Liver (tissue), 9 donors: ENCODE results near the gene ZNF778. TPM values are rescaled to one million over a fixed set of nuclear protein-coding genes. Genes with fewer than 3 reads are reported as not detected.
A peak's percentile ranks its signal among the peaks of the same experiment; 100 is the strongest.

ENCODE experiments used
- DNase-seq: peaks from one replicate; pipeline ENCODE4 v3.0.0-alpha.2; 2017; ENCODE audit warnings: low spot score
- H3K27ac ChIP-seq, 2 donors: one replicate each; pipeline ENCODE4 v1.7.0; 2013; ENCODE audit warnings: inconsistent platforms in 2 of 2, low read length in 2 of 2, control low read depth in 1 of 2, low read depth in 1 of 2, mild to moderate bottlenecking in 1 of 2
- H3K27me3 ChIP-seq, 4 donors: one replicate each; pipeline versions ENCODE4 v1.6.1 to v1.7.0; 2013; ENCODE audit warnings: low read length in 3 of 4, inconsistent platforms in 1 of 4, mild to moderate bottlenecking in 1 of 4, moderate library complexity in 1 of 4; ENCODE audit not compliant: control insufficient read depth in 4 of 4, insufficient read depth in 4 of 4
- H3K36me3 ChIP-seq, 4 donors: one replicate each; pipeline versions ENCODE4 v1.6.1 to v1.7.0; 2013; ENCODE audit warnings: low read length in 3 of 4, mild to moderate bottlenecking in 3 of 4, low read depth in 1 of 4, moderate library complexity in 1 of 4; ENCODE audit not compliant: control insufficient read depth in 4 of 4, insufficient read depth in 3 of 4
- H3K4me1 ChIP-seq, 4 donors: one replicate each; pipeline versions ENCODE4 v1.6.1 to v1.7.0; 2013; ENCODE audit warnings: low read length in 3 of 4, mild to moderate bottlenecking in 3 of 4, moderate library complexity in 1 of 4; ENCODE audit not compliant: control insufficient read depth in 4 of 4, insufficient read depth in 4 of 4
- H3K4me3 ChIP-seq, 3 donors: one replicate each; pipeline versions ENCODE4 v1.6.1 to v1.7.0; 2013; ENCODE audit warnings: low read length in 3 of 3, control low read depth in 1 of 3, low read depth in 1 of 3, mild to moderate bottlenecking in 1 of 3
- H3K9ac ChIP-seq, 2 donors: one replicate each; pipeline ENCODE4 v1.7.0; 2013; ENCODE audit warnings: low read length in 2 of 2, mild to moderate bottlenecking in 2 of 2, moderate library complexity in 2 of 2, control low read depth in 1 of 2, low read depth in 1 of 2
- H3K9me3 ChIP-seq, 4 donors: one replicate each; pipeline versions ENCODE4 v1.6.1 to v1.7.0; 2013; ENCODE audit warnings: low read length in 3 of 4; ENCODE audit not compliant: control insufficient read depth in 4 of 4
- CTCF ChIP-seq: fragments of 150-350 bp; IDR thresholded peaks from 2 replicates; pipeline ENCODE4 v1.5.1; 2017; ENCODE audit warnings: improper control_type of control experiment, low read depth, low read length; ENCODE audit not compliant: missing input control
- EGR1 ChIP-seq, 2 donors: IDR thresholded peaks; 2 replicates each; pipeline ENCODE4 v1.6.1; 2016 to 2018; ENCODE audit warnings: antibody characterized with exemption in 2 of 2, low read depth in 2 of 2
- FOXA1 ChIP-seq: IDR thresholded peaks from 2 replicates; pipeline ENCODE4 v1.6.1; 2016; ENCODE audit warnings: antibody characterized with exemption
- FOXA2 ChIP-seq: IDR thresholded peaks from 2 replicates; pipeline ENCODE4 v1.6.1; 2016; ENCODE audit warnings: antibody characterized with exemption
- HNF4A ChIP-seq, 2 donors: conservative IDR thresholded peaks; 2 replicates each; pipeline ENCODE4 v1.6.1; 2016; ENCODE audit warnings: antibody characterized with exemption in 2 of 2, mild to moderate bottlenecking in 2 of 2
- HNF4G ChIP-seq: IDR thresholded peaks from 2 replicates; pipeline ENCODE4 v1.6.1; 2016; ENCODE audit warnings: antibody characterized with exemption
- JUND ChIP-seq, 2 donors: IDR thresholded peaks; 2 replicates each; pipeline ENCODE4 v1.6.1; 2016; ENCODE audit warnings: antibody characterized with exemption in 2 of 2
- MAX ChIP-seq: IDR thresholded peaks from 2 replicates; pipeline ENCODE4 v1.6.1; 2016; ENCODE audit warnings: antibody characterized with exemption
- NR2F2 ChIP-seq: IDR thresholded peaks from 2 replicates; pipeline ENCODE4 v1.6.1; 2016; ENCODE audit warnings: antibody characterized with exemption
- RAD21 ChIP-seq, 2 donors: IDR thresholded peaks; 2 replicates each; pipeline ENCODE4 v1.6.1; 2016; ENCODE audit warnings: antibody characterized with exemption in 2 of 2, mild to moderate bottlenecking in 2 of 2
- RXRA ChIP-seq, 2 donors: IDR thresholded peaks; 2 replicates each; pipeline ENCODE4 v1.6.1; 2017 to 2018; ENCODE audit warnings: antibody characterized with exemption in 2 of 2, mild to moderate bottlenecking in 1 of 2
- TAF1 ChIP-seq: conservative IDR thresholded peaks from 2 replicates; pipeline ENCODE4 v1.6.1; 2016; ENCODE audit warnings: antibody characterized with exemption, mild to moderate bottlenecking
- YY1 ChIP-seq: IDR thresholded peaks from 2 replicates; pipeline ENCODE4 v1.6.1; 2016; ENCODE audit warnings: antibody characterized with exemption, mild to moderate bottlenecking
- WGBS: extraction: QIAGEN DNeasy Blood & Tissue Kit; methylation state at CpG from one replicate; pipeline ENCODE4 v1.1.7; 2013; 5-methylcytosine and 5-hydroxymethylcytosine counted together
- polyA plus RNA-seq, 2 donors: library from polyadenylated mRNA; stranded (reverse) in 1 of 2; unstranded in 1 of 2; fragments of 200-250 nt in 1 of 2; fragments of >200 nt in 1 of 2; fragmentation: Nextera tagmentation in 1 of 2; extraction: Ambion mirVana in 1 of 2; gene quantifications; one replicate each; pipeline versions ENCODE4 v1.2.1 to v1.2.3, GENCODE V29; 2013 to 2015
- total RNA-seq, 2 donors: library from RNA; depleted of rRNA; stranded (reverse); fragments of >200 nt; gene quantifications; one replicate each; pipeline ENCODE4 v1.2.3, GENCODE V29; 2014
- TF ChIP-seq, protein P1 (sequence below): IDR thresholded peaks from 2 replicates; pipeline ENCODE4 v1.6.1; 2016; ENCODE audit warnings: antibody characterized with exemption, mild to moderate bottlenecking
- TF ChIP-seq, protein P2 (sequence below): IDR thresholded peaks from 2 replicates; pipeline ENCODE4 v1.6.1; 2016; ENCODE audit warnings: antibody characterized with exemption
- TF ChIP-seq, protein P3 (sequence below): IDR thresholded peaks from 2 replicates; pipeline ENCODE4 v1.6.1; 2016; ENCODE audit warnings: antibody characterized with exemption
- donor health status: healthy.
- donor health status: healthy.
- donor health status: healthy.
- donor health status: healthy.
- donor health status: healthy.

The ZNF778 gene
- total and polyA plus RNA-seq, 4 donors: 0.75 to 9.2 (median 4.2) TPM

GRCh38 chr16:89191033-89191900 lies 26.2 kb upstream of the ZNF778 start:
- Histone ChIP-seq H3K27me3 (no peaks in the 10 kb centered on the region), H3K4me1 (peaks cover 0 to 5% (median 4%) of the 10 kb centered on the region in 4 donors), H3K9ac (no peak overlapping the region), H3K27ac (no peak overlapping the region), H3K9me3 (no peaks in the 10 kb centered on the region), H3K4me3 (peak overlapping the region in 1 of 3 donors; percentile 39), H3K36me3 (no peaks in the 10 kb centered on the region)
- TF ChIP-seq HNF4G: no peak
- TF ChIP-seq MAX: no peak
- no peak for TF ChIP-seq FOXA2
- TF ChIP-seq, protein P1, sequence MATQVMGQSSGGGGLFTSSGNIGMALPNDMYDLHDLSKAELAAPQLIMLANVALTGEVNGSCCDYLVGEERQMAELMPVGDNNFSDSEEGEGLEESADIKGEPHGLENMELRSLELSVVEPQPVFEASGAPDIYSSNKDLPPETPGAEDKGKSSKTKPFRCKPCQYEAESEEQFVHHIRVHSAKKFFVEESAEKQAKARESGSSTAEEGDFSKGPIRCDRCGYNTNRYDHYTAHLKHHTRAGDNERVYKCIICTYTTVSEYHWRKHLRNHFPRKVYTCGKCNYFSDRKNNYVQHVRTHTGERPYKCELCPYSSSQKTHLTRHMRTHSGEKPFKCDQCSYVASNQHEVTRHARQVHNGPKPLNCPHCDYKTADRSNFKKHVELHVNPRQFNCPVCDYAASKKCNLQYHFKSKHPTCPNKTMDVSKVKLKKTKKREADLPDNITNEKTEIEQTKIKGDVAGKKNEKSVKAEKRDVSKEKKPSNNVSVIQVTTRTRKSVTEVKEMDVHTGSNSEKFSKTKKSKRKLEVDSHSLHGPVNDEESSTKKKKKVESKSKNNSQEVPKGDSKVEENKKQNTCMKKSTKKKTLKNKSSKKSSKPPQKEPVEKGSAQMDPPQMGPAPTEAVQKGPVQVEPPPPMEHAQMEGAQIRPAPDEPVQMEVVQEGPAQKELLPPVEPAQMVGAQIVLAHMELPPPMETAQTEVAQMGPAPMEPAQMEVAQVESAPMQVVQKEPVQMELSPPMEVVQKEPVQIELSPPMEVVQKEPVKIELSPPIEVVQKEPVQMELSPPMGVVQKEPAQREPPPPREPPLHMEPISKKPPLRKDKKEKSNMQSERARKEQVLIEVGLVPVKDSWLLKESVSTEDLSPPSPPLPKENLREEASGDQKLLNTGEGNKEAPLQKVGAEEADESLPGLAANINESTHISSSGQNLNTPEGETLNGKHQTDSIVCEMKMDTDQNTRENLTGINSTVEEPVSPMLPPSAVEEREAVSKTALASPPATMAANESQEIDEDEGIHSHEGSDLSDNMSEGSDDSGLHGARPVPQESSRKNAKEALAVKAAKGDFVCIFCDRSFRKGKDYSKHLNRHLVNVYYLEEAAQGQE: no peak
- TF ChIP-seq EGR1 (IDR thresholded peaks at IDR 0.05; ENCODE audit: low read depth in 2 of 2): no peak
- no peak for TF ChIP-seq YY1
- TF ChIP-seq, protein P2, sequence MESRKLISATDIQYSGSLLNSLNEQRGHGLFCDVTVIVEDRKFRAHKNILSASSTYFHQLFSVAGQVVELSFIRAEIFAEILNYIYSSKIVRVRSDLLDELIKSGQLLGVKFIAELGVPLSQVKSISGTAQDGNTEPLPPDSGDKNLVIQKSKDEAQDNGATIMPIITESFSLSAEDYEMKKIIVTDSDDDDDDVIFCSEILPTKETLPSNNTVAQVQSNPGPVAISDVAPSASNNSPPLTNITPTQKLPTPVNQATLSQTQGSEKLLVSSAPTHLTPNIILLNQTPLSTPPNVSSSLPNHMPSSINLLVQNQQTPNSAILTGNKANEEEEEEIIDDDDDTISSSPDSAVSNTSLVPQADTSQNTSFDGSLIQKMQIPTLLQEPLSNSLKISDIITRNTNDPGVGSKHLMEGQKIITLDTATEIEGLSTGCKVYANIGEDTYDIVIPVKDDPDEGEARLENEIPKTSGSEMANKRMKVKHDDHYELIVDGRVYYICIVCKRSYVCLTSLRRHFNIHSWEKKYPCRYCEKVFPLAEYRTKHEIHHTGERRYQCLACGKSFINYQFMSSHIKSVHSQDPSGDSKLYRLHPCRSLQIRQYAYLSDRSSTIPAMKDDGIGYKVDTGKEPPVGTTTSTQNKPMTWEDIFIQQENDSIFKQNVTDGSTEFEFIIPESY: no peak
- TF ChIP-seq JUND (IDR thresholded peaks at IDR 0.05): no peak
- TF ChIP-seq, protein P3, sequence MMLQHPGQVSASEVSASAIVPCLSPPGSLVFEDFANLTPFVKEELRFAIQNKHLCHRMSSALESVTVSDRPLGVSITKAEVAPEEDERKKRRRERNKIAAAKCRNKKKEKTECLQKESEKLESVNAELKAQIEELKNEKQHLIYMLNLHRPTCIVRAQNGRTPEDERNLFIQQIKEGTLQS: no peak
- TF ChIP-seq RXRA (IDR thresholded peaks at IDR 0.05): no peak
- 49% methylated on average over 44 of the region's 44 CpGs for WGBS
- DNase-seq: no peak

DNA sequence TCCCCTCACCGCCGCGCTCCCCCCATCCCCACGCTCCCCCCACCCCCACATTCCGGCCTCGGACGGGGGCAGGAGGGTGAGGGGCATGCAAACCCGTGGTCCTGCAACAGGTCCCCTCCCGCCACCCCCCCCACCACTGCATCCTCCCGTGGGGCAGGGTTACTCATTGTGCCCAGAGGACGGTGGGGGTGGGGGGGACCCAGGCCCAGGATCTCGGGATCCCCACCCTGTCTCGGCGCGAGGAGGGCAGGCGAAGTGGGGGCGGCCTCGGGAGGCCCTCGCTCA lies 25.7 kb upstream of the ZNF778 start:
- no peaks in the 10 kb centered on the region for H3K9me3 ChIP-seq
- peaks cover 0 to 5% (median 4%) of the 10 kb centered on the region in 4 donors for H3K4me1 ChIP-seq
- H3K4me3 ChIP-seq: peak overlapping the region in 1 of 3 donors; percentile 39
- H3K27me3 ChIP-seq: no peaks in the 10 kb centered on the region
- no peak overlapping the region for H3K27ac ChIP-seq
- no peak for DNase-seq
- no peaks in the 10 kb centered on the region for H3K36me3 ChIP-seq
- no peak overlapping the region for H3K9ac ChIP-seq
- WGBS: 6% methylated on average over 19 of the region's 19 CpGs
- no peak for TF ChIP-seq FOXA1
- TF ChIP-seq JUND (IDR thresholded peaks at IDR 0.05): no peak
- TF ChIP-seq YY1: no peak
- TF ChIP-seq FOXA2: no peak
- TF ChIP-seq TAF1: no peak
- no peak for TF ChIP-seq MAX
- TF ChIP-seq EGR1 (IDR thresholded peaks at IDR 0.05; ENCODE audit: low read depth in 2 of 2): no peak
- TF ChIP-seq RXRA (IDR thresholded peaks at IDR 0.05): no peak
- TF ChIP-seq HNF4A (conservative IDR thresholded peaks at IDR 0.05): no peak
- no peak for TF ChIP-seq RAD21 (IDR thresholded peaks at IDR 0.05)
- TF ChIP-seq HNF4G: no peak
- no peak for TF ChIP-seq CTCF
- TF ChIP-seq NR2F2: no peak
- TF ChIP-seq, protein P1: no peak
- TF ChIP-seq, protein P2: no peak
